AG20443 (cell line): ENCODE results near the gene CCDC142.
"Not testable (repeated sequence)": the region's sequence is repeated elsewhere in the genome, so short reads cannot be mapped to it uniquely, and the experiment has no call there.

Source experiments
- DNase-seq: peaks from one replicate; pipeline ENCODE4 v3.0.0; 2012; ENCODE audit warnings: low spot score, mixed read lengths

The CCDC142 gene

DNA sequence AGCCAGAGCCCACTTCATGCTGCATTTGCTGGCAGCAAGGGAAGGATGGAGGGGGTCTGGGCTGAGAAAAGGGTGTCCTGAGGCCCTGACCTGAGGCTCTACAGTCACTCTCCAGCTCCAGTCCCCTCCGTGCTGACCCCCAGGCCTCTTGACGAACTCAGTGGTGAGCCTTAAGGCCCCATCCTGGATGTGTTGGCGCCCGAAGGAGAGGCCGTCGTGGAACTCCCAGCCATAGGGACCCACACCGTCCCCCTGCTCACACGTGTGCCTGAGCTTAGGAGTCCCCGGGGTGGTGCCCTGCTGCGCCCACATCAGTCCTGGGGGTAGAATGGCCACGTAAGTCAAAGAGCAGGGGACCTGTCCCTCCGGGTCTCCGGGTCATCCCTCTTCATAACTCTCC is 18.4 kb downstream of the CCDC142 start:
- peak; percentile 11 for DNase-seq

DNA sequence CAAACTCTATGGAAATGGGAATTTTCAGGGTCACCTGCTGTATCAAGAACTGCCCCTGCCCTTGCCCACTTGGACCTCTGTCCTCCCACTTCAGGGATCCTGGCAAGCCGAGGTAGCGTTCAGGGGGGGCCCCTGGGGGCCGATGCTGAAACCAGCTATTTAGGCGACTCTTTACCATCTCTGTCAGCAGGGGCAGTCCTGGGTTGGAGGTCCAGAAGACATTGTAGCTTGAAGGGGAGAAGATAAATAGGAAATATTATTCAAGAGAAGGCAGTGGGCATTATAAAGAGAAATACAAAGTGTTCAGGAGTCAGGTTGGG is 20.1 kb downstream of the CCDC142 start:
- DNase-seq: no peak

DNA sequence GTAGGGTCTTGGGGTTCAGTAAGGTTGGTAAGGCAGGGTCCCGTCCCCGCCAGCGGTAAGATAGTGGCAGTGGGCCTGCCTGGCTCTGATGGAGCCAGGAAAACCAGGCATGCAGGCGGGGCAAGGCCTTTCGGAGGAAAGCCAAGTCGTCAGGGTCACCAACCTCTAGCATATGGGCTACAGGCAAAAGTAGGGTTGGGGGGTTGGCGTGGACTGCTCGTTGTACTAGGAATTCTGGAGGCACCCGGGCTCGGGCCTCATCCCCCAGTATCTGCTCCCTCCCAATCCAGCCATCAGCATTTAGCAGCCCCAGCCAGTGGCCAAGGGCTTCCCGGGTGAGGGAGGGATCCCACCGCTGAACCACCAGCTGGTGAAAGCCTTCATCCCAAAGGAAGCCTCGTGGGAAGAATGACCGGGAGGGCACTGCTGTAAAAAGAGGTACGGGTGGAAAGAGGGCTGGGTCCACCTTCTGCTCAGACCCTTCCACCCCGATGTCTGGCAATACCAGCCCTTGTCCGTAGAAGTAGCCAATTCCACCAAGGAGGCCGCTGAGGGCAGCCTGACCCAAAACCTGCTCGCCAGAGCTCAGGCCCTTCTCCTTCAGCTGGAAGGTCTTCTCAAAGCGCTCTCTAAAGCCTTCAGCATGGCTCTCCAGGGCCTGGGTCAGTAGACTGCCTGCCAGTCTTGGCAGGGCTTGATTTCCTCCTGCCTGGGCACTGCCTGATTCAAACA is 20.6 kb downstream of the CCDC142 start:
- no peak for DNase-seq

DNA sequence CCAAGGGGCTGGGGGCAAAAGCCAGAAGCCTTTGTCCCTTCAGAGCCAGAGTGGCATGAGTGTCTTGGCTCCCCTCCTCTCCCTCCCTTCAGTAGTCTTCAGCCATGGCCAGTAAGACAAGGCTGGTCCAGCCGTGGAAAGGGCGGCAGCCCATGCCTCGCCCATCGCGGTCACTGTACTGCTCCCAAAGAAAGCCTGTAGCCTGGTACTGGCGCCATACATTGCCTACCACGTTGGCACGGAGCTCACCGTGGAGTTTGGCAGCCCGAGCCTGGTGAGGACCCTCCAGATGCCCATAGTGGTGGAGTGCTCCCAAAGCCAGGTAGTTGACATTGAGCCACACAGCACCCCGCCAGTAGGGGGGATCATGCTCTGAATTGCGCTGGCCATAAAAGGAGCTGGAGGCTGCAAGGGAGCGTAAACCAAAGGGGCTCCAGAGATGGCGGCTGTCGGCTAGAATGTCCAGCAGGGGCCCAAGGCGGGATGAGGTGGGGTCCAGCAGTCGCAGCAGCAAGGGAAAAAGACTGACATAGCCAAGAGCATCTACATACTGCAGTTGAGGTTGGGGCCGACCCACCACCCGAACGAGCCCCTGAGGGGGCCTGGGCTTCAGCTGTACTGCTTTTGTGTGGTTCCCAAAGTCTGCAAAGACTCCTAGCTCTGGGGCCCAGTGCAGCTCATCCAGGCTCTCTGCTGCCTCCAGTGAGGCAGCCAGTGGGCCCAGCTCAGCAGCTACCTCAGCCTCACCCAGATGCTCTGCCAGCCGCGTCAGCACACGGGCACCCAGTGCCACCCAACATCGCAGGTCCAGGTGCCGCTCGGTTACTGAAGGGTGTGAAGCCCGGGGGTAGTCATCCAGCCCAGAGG is 21.4 kb downstream of the CCDC142 start:
- no peak for DNase-seq

DNA sequence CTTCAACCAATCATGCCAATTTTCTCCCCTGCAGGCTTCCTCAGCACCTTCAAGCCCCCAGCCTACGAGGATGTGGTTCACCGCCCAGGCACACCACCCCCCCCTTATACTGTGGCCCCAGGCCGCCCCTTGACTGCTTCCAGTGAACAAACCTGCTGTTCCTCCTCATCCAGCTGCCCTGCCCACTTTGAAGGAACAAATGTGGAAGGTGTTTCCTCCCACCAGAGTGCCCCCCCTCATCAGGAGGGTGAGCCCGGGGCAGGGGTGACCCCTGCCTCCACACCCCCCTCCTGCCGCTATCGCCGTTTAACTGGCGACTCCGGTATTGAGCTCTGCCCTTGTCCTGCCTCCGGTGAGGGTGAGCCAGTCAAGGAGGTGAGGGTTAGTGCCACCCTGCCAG is 22.6 kb downstream of the CCDC142 start:
- DNase-seq: not testable (repeated sequence)

GRCh38 chr2:74459503-74460118 is 23.2 kb downstream of the CCDC142 start:
- DNase-seq: not testable (repeated sequence)

DNA sequence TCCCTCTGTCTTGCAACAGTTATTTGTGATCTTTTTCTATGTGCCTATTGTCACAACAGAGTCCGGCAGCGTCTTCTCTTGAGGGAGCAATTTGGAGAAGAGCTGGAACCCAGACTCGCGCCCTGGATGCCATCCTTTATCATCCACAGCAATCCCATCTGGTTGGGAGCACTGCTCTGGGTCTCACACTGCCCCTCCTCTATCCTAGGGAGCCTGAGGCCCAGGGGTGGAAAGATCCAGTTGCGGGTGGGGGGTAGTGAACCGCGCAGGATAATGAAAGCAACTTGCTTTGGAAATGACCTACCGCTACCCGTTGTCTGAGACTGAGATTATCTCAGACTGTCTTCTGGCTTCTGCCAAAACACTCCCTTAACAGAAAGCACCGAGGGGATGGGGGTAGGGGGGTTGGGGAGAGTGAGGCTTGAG is 23.8 kb downstream of the CCDC142 start:
- DNase-seq: no peak

- peak; percentile 96 for DNase-seq
These were observed 24.5 kb downstream of the CCDC142 start, which contains the start of gene WBP1 for GRCh38 chr2:74458132-74458937. WBP1 (plus strand) TSS chr2:74458438; CDS start chr2:74458603, 165 bp downstream.

DNA sequence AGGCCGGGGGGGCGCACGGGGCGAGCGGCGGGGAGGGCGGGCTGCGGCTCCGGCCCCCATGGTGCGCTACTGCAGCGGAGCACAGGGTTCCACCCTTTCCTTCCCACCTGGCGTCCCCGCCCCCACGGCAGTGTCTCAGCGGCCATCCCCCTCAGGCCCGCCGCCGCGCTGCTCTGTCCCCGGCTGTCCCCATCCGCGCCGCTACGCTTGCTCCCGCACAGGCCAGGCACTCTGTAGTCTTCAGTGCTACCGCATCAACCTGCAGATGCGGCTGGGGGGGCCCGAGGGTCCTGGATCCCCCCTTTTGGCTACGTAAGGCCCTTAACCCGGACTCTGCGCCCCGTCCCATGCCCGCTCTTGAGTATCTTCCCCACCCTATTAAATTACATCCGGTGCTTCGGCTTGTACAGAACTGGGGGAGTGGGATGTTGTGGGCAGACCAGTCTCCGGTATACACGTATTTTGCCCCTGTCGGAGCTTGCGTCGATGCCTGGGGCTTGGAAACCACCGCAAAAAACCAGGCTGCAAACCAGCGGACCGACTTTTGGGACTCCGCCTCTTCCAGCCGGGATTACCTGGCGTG is 25.2 kb downstream of the CCDC142 start:
- DNase-seq: no peak

DNA sequence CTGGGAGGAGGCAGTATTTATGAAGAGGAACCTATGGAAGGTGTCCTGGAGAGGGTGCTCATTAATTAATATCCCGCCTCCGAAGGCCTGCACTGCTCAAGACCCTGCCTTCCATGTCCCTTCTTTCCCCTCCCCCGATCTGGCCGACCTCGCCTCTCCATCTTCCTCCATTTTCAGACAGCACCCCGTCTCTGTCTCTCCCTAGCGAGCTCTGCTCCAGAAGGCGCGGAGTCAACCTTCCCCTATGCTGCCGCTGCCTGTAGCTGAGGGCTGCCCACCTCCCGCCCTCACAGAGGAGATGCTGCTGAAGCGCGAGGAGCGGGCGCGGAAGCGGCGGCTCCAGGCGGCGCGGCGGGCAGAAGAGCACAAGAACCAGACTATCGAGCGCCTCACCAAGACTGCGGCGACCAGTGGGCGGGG is 25.7 kb downstream of the CCDC142 start:
- DNase-seq: no peak

- peak; percentile 93 for DNase-seq
These were observed 27.9 kb downstream of the CCDC142 start, which contains the start of gene INO80B for GRCh38 chr2:74454654-74455511. INO80B (plus strand) TSS chr2:74455087; CDS start chr2:74455117, 30 bp downstream.

DNA sequence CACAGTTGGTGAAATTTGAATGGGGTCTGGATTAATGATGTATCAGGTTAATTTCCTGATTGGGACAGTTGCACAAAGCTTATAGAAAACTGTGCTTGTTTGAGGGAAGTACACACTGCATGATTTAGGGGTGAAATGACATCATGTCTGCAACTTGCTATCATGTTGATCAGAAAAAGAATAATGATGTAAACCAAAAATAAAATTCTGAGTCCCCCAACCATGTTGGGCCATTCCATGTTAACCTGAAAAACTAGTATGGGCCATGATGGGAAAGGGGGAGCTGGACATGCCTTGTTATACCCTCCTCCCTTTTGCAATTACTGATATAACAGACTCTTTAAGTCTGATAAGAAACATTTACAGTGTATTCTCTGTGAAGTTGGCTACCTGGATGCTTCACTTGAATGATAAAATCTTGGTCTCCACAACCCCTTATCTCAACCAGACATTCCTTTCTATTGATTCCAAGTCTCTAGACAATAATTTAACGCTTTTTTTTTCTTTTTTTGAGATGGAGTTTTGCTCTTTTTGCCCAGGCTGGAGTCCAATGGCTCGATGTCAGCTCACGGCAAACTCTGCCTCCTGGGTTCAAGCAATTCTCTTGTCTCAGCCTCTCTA is 32.1 kb downstream of the CCDC142 start:
- no peak for DNase-seq

- no peak for DNase-seq
These were observed 34.0 kb downstream of the CCDC142 start for GRCh38 chr2:74448771-74449170.

DNA sequence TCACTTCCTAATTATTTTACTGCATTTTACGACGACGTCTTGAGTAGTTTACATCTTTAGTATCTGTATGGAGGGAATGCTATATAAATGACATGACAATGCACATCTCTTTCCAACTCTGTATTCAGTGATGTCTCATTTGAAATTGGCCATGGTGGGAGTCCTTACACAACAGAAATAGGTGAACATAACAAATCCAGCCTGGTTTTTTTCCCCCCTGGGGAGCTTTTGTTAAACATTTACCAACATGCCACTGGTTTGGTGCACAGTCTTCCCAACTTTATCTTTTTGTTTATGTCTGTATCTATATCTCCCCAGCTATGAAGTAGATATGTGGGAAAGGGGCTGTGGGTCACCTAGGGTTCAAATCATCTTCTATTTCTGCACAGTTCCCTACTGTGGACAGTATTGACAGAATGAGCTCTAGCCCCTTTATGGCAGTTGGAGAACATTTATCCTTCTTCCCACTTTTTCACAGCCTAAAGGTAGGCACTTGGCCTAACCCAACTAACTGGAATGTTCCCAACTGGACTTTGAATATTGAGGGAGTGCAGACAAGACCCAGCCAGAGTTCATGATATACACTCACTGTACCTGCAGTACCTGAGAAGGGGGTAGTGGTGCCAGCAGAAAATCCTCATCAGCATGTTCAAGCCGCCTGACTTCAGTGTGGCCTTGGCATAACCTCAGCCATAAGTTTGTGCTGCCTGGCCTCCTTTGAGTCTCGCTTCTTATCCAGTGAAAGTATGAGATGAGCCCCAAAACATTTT is 35.4 kb downstream of the CCDC142 start:
- no peak for DNase-seq

DNA sequence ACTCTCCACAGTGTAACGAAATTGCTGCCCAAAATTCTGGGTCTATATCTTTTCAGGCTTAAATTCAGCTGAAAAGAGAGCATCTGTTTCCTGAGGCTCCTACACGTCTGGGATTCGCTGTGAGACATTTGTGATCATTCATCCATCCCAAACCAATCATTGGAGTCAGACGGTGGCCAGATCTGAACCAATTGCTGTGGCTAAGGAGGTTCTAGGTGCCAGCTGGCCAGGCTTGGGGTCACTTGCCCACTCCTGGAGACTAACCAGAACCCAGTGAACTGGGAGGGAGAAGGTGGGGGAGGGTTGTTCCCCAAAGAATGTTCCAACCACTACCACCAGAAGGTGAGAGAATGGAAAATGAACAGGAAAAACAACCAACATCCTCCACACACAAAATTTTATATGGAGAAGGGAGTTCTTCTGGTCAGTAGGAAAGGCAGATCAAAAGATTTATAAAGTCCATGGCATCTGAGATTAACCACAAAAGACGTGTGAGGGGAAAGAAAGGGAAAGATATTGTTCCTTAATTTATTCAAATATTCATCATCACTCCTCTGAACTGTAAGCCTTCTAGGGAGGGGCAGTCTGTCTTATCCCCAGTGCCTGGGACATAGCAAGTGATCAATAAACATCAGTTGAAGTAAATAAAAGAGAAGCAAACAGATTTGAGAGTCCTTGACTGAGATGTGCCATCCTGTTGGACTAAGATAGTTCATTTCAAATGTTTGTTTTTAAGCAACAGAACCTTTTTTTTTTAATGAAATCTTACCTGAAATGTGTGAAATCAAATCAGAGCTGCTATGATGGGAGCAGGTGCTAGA is 38.1 kb downstream of the CCDC142 start:
- no peak for DNase-seq

DNA sequence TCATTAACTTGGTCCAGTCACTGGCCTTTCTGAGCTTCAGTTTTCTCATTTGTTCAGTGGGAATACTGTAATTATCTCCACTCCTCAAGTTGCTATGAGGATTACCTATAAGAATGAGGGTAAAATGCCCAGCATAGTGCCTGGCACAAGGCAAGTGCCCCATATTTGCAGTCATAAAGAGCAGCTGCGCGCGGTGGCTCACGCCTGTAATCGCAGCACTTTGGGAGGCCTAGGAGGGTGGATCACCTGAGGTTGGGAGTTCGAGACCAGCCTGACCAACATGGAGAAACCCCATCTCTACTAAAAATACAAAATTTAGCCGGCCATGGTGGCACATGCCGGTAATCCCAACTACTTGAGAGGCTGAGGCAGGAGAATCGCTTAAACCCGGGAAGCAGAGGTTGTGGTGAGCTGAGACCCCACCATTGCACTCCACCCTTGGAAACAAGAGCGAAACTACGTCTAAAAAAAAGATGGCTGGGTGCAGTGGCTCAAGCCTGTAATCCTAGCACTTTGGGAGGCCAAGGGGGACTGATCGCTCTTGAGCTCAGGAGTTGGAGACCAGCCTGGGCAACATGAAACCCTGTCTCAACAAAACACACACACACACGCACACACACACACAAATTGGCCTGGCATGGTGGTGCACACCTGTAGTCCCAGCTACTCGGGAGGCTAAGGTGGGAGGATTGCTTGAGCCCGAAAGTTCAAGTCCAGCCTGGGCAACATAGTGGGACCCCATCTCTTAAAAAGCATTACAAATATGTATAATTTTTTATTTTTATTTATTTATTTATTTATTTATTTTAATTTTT is 40.1 kb downstream of the CCDC142 start:
- not testable (repeated sequence) for DNase-seq

DNA sequence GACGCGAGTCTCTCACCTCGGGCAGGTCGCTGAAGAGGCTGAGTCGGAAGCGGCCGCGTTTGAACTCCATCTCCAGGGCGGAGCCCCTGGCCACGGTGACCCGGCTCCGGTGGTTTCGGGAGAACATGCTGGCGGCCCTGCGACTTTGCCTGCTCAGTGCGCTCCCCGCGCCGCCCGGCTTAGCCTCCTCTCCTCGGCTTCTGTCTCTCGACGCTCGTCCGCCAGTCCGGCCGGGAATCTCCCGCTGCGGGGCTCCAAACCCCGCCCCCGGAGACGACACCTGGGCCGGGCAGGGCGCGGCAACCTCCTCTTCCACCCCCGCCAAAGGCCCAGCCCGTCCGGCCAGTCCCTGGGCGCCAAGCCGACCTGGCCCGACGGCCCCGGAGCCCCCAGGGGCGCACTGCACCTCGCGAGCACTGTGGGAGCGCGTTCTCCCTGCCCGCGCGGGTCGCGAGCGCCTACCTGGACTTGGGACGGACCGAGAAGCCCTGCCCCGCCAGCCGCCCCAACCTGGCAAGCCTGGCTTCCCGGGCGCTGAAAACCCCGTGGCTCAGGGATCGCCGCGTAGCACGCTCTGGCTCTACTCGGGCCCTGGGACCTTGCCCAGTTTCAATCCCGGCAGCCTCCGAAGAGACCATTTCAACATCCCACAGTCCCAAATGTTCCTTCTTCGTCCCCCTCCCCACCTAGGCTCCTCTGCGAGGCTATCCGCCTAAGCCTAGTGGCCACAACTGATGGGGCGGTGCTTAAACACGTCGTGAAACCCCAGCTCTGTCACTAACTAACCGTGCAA is 40.9 kb downstream of the CCDC142 start, which contains the start of gene RTKN:
Gene RTKN (minus strand): TSS at position 248 of the 793 bp plus-strand sequence. CDS start 121 bp downstream, at position 127.
- no peak for DNase-seq
